HEK293 (cell line): ENCODE results near the gene BORCS5.
A peak's percentile ranks its signal among the peaks of the same experiment; 100 is the strongest.

Source experiments
- EGR2 ChIP-seq: fragments of 450-650 bp; formaldehyde crosslinking; IDR thresholded peaks from 2 replicates; pipeline ENCODE4 v1.5.1; 2016; ENCODE audit warnings: low read depth, missing biosample characterization, missing genetic modification characterization
- IKZF3 ChIP-seq: fragments of 450-650 bp; IDR thresholded peaks from 2 replicates; pipeline ENCODE4 v1.5.0; 2018; ENCODE audit warnings: missing biosample characterization, mild to moderate bottlenecking, missing genetic modification characterization, moderate library complexity
- PBX3 ChIP-seq: sonication (generic); formaldehyde crosslinking; IDR thresholded peaks from 2 replicates; pipeline ENCODE4 v1.8.1; 2022; ENCODE audit warnings: mild to moderate bottlenecking, moderate library complexity, missing genetic modification reagents
- SCRT1 ChIP-seq: fragments of 450-650 bp; formaldehyde crosslinking; IDR thresholded peaks from 2 replicates; pipeline ENCODE4 v1.5.1; 2016; ENCODE audit warnings: missing biosample characterization, missing genetic modification characterization, borderline replicate concordance
- TSHZ1 ChIP-seq: fragments of 450-650 bp; formaldehyde crosslinking; IDR thresholded peaks from 2 replicates; pipeline ENCODE4 v1.5.1; 2016; ENCODE audit warnings: missing biosample characterization, missing genetic modification characterization, borderline replicate concordance
- ZBTB26 ChIP-seq: fragments of 450-650 bp; formaldehyde crosslinking; optimal IDR thresholded peaks from 2 replicates; pipeline ENCODE3; 2016; ENCODE audit warnings: missing biosample characterization, mild to moderate bottlenecking, missing genetic modification characterization
- ZNF175 ChIP-seq: fragments of 450-650 bp; formaldehyde crosslinking; IDR thresholded peaks from 2 replicates; pipeline ENCODE4 v1.5.1; 2016; ENCODE audit warnings: missing biosample characterization, missing genetic modification characterization
- ZNF202 ChIP-seq: fragments of 450-650 bp; formaldehyde crosslinking; IDR thresholded peaks from 2 replicates; pipeline ENCODE4 v1.5.1; 2016; ENCODE audit warnings: missing biosample characterization, missing genetic modification characterization, borderline replicate concordance
- ZNF350 ChIP-seq: fragments of 450-650 bp; formaldehyde crosslinking; IDR thresholded peaks from 2 replicates; pipeline ENCODE4 v1.5.0; 2017; ENCODE audit warnings: missing biosample characterization, mild to moderate bottlenecking, missing genetic modification characterization
- ZNF354C ChIP-seq: fragments of 450-650 bp; formaldehyde crosslinking; IDR thresholded peaks from 2 replicates; pipeline ENCODE4 v1.5.1; 2016; ENCODE audit warnings: missing biosample characterization, missing genetic modification characterization, low read depth, borderline replicate concordance
- ZNF391 ChIP-seq: fragments of 450-650 bp; formaldehyde crosslinking; IDR thresholded peaks from 2 replicates; pipeline ENCODE4 v1.5.1; 2016; ENCODE audit warnings: low read depth, missing biosample characterization, missing genetic modification characterization, borderline replicate concordance
- ZNF426 ChIP-seq: fragments of 450-650 bp; formaldehyde crosslinking; IDR thresholded peaks from 2 replicates; pipeline ENCODE4 v1.5.1; 2017; ENCODE audit warnings: missing biosample characterization, missing genetic modification characterization, mild to moderate bottlenecking, inconsistent platforms, moderate library complexity
- ZNF501 ChIP-seq: fragments of 450-650 bp; formaldehyde crosslinking; IDR thresholded peaks from 2 replicates; pipeline ENCODE4 v1.5.1; 2016; ENCODE audit warnings: missing biosample characterization, missing genetic modification characterization
- ZNF529 ChIP-seq: fragments of 450-650 bp; formaldehyde crosslinking; IDR thresholded peaks from 2 replicates; pipeline ENCODE4 v1.5.1; 2017; ENCODE audit warnings: missing genetic modification characterization, missing biosample characterization; ENCODE audit not compliant: insufficient replicate concordance
- ZNF558 ChIP-seq: fragments of 450-650 bp; formaldehyde crosslinking; IDR thresholded peaks from 2 replicates; pipeline ENCODE4 v1.5.1; 2016; ENCODE audit warnings: missing biosample characterization, missing genetic modification characterization
- ZNF571 ChIP-seq: fragments of 450-650 bp; formaldehyde crosslinking; IDR thresholded peaks from 2 replicates; pipeline ENCODE4 v1.5.0; 2017; ENCODE audit warnings: missing biosample characterization, missing genetic modification characterization
- ZNF610 ChIP-seq: fragments of 450-650 bp; formaldehyde crosslinking; IDR thresholded peaks from 2 replicates; pipeline ENCODE4 v1.5.1; 2016; ENCODE audit warnings: missing biosample characterization, missing genetic modification characterization, borderline replicate concordance
- ZNF658 ChIP-seq: fragments of 450-650 bp; formaldehyde crosslinking; IDR thresholded peaks from 2 replicates; pipeline ENCODE4; 2016; ENCODE audit warnings: missing biosample characterization, missing genetic modification characterization
- ZNF747 ChIP-seq: fragments of 450-650 bp; formaldehyde crosslinking; IDR thresholded peaks from 2 replicates; pipeline ENCODE4 v1.5.1; 2016; ENCODE audit warnings: missing biosample characterization, missing genetic modification characterization
- ZNF76 ChIP-seq: fragments of 450-650 bp; formaldehyde crosslinking; IDR thresholded peaks from 2 replicates; pipeline ENCODE4; 2016; ENCODE audit warnings: low read depth, missing biosample characterization, missing genetic modification characterization, borderline replicate concordance
- ZNF837 ChIP-seq: fragments of 450-650 bp; formaldehyde crosslinking; IDR thresholded peaks from 2 replicates; pipeline ENCODE4 v1.5.1; 2016; ENCODE audit warnings: missing biosample characterization, missing genetic modification characterization
- ZNF843 ChIP-seq: fragments of 450-650 bp; formaldehyde crosslinking; IDR thresholded peaks from 2 replicates; pipeline ENCODE4 v1.5.1; 2016; ENCODE audit warnings: missing biosample characterization, missing genetic modification characterization
- TF ChIP-seq, protein P1 (sequence below): fragments of 450-650 bp; formaldehyde crosslinking; conservative IDR thresholded peaks from 2 replicates; pipeline ENCODE4 v1.5.1; 2016; ENCODE audit warnings: low read depth, missing biosample characterization, missing genetic modification characterization

BORCS5 gene

GRCh38 chr12:12349711-12350665 lies 6.9 kb upstream of the BORCS5 start, which contains the start of gene MANSC1 (continued):
- peak; percentile 85; the same call in 1 of the 2 replicates for TF ChIP-seq ZNF501 (tag by site-specific recombination)
- TF ChIP-seq ZNF747 (tag by site-specific recombination) = no peak
- TF ChIP-seq IKZF3 (tag by site-specific recombination) = peak; percentile 28; the same call in 1 of the 2 replicates
- no peak for TF ChIP-seq ZNF558 (tag by site-specific recombination)
- peak; percentile 29; the same call in 1 of the 2 replicates for TF ChIP-seq TSHZ1 (tag by site-specific recombination)
- TF ChIP-seq ZNF843 (tag by site-specific recombination) = peak; percentile 67
- TF ChIP-seq PBX3 = peak; percentile 61; the same call in 1 of the 2 replicates
- no peak for TF ChIP-seq ZNF658
- TF ChIP-seq, protein P1, sequence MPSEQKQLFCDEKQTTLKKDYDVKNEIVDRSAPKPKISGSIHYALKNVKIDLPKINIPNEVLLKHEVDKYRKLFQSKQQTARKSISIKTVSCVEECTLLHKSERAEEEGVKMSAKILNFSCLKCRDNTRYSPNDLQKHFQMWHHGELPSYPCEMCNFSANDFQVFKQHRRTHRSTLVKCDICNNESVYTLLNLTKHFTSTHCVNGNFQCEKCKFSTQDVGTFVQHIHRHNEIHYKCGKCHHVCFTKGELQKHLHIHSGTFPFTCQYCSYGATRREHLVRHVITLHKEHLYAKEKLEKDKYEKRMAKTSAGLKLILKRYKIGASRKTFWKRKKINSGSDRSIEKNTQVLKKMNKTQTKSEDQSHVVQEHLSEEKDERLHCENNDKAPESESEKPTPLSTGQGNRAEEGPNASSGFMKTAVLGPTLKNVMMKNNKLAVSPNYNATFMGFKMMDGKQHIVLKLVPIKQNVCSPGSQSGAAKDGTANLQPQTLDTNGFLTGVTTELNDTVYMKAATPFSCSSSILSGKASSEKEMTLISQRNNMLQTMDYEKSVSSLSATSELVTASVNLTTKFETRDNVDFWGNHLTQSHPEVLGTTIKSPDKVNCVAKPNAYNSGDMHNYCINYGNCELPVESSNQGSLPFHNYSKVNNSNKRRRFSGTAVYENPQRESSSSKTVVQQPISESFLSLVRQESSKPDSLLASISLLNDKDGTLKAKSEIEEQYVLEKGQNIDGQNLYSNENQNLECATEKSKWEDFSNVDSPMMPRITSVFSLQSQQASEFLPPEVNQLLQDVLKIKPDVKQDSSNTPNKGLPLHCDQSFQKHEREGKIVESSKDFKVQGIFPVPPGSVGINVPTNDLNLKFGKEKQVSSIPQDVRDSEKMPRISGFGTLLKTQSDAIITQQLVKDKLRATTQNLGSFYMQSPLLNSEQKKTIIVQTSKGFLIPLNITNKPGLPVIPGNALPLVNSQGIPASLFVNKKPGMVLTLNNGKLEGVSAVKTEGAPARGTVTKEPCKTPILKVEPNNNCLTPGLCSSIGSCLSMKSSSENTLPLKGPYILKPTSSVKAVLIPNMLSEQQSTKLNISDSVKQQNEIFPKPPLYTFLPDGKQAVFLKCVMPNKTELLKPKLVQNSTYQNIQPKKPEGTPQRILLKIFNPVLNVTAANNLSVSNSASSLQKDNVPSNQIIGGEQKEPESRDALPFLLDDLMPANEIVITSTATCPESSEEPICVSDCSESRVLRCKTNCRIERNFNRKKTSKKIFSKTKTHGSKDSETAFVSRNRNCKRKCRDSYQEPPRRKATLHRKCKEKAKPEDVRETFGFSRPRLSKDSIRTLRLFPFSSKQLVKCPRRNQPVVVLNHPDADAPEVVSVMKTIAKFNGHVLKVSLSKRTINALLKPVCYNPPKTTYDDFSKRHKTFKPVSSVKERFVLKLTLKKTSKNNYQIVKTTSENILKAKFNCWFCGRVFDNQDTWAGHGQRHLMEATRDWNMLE (tag by site-specific recombination) = peak; percentile 38; the same call in 1 of the 2 replicates
- no peak for TF ChIP-seq ZNF837
- TF ChIP-seq ZNF610 = no peak
- TF ChIP-seq ZNF529 = no peak
- no peak for TF ChIP-seq ZNF202
- TF ChIP-seq ZBTB26 (tag by site-specific recombination) = peak; percentile 81
- TF ChIP-seq ZNF571 (tag by site-specific recombination) = no peak
- no peak for TF ChIP-seq ZNF426
- TF ChIP-seq ZNF391 (tag by site-specific recombination) = peak; percentile 42; the same call in 1 of the 2 replicates
- peak; percentile 82; the same call in 1 of the 2 replicates for TF ChIP-seq ZNF76 (tag by site-specific recombination)
- TF ChIP-seq ZNF354C (tag by site-specific recombination) = no peak
- TF ChIP-seq ZNF175 = no peak
- peak; percentile 18; the same call in 1 of the 2 replicates for TF ChIP-seq EGR2 (tag by site-specific recombination)
- no peak for TF ChIP-seq ZNF350 (tag by site-specific recombination)
- no peak for TF ChIP-seq SCRT1 (tag by site-specific recombination)
